Measurements from ENCODE around the gene CIDEC. TPM values are rescaled to one million over a fixed set of nuclear protein-coding genes. Genes with fewer than 3 reads are reported as not detected.
A peak's percentile ranks its signal among the peaks of the same experiment; 100 is the strongest.

The CIDEC gene
- total RNA-seq, 6 experiments from 2014 or later, result not detected

GRCh38 chr3:9913601-9914000, 33.5 kb upstream of the CIDEC start:
- Mint-ChIP-seq H3K9me3 (no peaks in the 10 kb centered on the region), H3K4me1 (ENCODE audit: low read depth) (peaks cover 32% of the 10 kb centered on the region), H3K27ac (no peak overlapping the region), H3K4me3 (no peak overlapping the region), H3K36me3 (ENCODE audit: low read depth) (no peaks in the 10 kb centered on the region; the same call in 1 of the 2 replicates), H3K27me3 (ENCODE audit: insufficient read depth) (peaks cover 3% of the 10 kb centered on the region)
- DNase-seq, result no peak
- TF ChIP-seq CTCF (IDR thresholded peaks at IDR 0.05), result no peak

DNA sequence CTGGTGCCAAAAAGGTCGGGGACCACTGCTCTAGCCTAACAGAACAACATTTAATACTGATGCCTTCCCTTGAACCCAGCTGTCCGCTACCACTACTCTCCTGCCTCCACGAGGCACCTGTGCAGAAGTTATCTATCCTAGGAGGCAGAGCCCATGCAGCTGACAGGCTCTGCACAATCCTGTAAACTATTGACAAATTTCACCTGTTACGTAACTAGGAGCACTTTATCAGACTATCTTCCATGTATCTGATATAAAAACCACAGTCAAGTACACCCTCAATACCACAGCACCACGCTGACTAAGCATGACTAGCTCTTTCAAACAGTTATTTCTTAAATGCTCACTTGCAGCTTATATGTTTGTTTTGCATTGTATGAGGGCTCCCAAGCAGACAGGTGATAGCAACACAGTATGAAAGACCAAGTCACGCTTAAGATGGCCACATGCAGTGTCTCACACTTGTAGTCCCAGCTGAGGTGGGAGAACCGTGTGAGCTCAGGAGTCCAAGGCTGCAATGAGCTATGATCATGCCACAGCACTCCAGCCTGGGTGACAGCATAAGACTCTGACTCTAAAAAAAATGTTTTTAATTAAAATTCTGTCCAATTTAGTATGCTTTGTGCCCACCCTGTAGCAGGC, 32.4 kb upstream of the CIDEC start:
- H3K4me3 Mint-ChIP-seq, result no peak overlapping the region
- no peak overlapping the region for H3K27ac Mint-ChIP-seq

DNA sequence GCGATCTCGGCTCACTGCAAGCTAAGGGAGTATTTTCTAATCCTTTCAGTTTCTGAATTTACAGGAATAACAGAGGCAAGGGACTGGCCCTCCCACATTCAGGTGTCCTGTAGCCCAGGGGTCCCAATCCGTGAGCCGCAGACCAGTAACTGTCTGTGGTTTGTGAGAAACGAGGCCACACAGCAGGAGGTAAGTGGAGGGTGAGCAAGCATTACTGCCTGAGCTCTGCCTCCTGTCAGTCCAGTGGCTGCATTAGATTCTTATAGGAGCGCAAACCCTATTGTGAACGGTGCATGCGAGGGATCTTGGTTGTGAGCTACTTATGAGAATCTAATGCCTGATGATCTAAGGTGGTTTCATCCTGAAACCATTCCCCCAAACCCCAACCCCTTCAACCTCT, 31.8 kb upstream of the CIDEC start:
- Mint-ChIP-seq H3K9me3 (no peaks in the 10 kb centered on the region), H3K36me3 (ENCODE audit: low read depth) (no peaks in the 10 kb centered on the region; the same call in 1 of the 2 replicates), H3K27ac (no peak overlapping the region), H3K4me3 (no peak overlapping the region), H3K4me1 (ENCODE audit: low read depth) (peaks cover 23% of the 10 kb centered on the region), H3K27me3 (ENCODE audit: insufficient read depth) (peaks cover 5% of the 10 kb centered on the region)
- no peak for DNase-seq
- no peak for TF ChIP-seq CTCF (IDR thresholded peaks at IDR 0.05)

More for the DNA sequence above, 32.4 kb upstream of the CIDEC start:
- TF ChIP-seq CTCF (IDR thresholded peaks at IDR 0.05), result no peak
- H3K4me1 Mint-ChIP-seq (ENCODE audit: low read depth), result peaks cover 26% of the 10 kb centered on the region
- H3K27me3 Mint-ChIP-seq (ENCODE audit: insufficient read depth), result peaks cover 5% of the 10 kb centered on the region
- DNase-seq, result peak; percentile 65
- no peaks in the 10 kb centered on the region; the same call in 1 of the 2 replicates for H3K36me3 Mint-ChIP-seq (ENCODE audit: low read depth)
- no peaks in the 10 kb centered on the region for H3K9me3 Mint-ChIP-seq

GRCh38 chr3:9909221-9910013, 29.4 kb upstream of the CIDEC start:
- Mint-ChIP-seq H3K9me3 (no peaks in the 10 kb centered on the region), H3K27me3 (ENCODE audit: insufficient read depth) (peaks cover 5% of the 10 kb centered on the region), H3K4me1 (ENCODE audit: low read depth) (peaks cover 11% of the 10 kb centered on the region), H3K36me3 (ENCODE audit: low read depth) (no peaks in the 10 kb centered on the region; the same call in 1 of the 2 replicates), H3K27ac (no peak overlapping the region), H3K4me3 (no peak overlapping the region)
- no peak for DNase-seq
- TF ChIP-seq CTCF (IDR thresholded peaks at IDR 0.05), result no peak

DNA sequence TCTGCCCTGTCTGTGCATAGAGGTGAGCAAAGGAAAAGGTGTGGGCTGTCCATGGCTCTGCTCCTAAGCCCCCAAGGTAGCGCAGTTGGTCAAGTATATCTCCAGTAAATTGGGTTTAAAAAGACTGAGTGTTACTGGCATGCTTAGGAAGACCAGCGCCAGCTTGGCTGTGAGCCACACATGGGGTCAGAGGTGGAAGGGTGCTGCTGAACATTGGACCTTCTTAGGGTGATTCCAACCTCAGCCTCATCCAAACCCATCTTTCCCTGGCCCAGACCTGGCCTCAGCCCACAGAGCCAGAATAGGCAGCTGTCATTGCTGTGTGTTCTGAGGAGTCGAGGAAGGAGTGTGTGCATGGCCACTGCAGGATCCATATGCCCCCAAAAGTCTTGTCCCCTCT, 28.2 kb upstream of the CIDEC start:
- H3K27me3 Mint-ChIP-seq (ENCODE audit: insufficient read depth), result peaks cover 5% of the 10 kb centered on the region
- TF ChIP-seq CTCF (IDR thresholded peaks at IDR 0.05), result no peak

More for the DNA sequence above, 28.2 kb upstream of the CIDEC start:
- Mint-ChIP-seq H3K9me3 (no peaks in the 10 kb centered on the region), H3K4me1 (ENCODE audit: low read depth) (peaks cover 20% of the 10 kb centered on the region), H3K4me3 (no peak overlapping the region), H3K27ac (no peak overlapping the region), H3K36me3 (ENCODE audit: low read depth) (no peaks in the 10 kb centered on the region; the same call in 1 of the 2 replicates)
- no peak for DNase-seq

Measured in HFFc6 (cell line).